KBM-7 (cell line): ENCODE results near the gene RCBTB2.
"Not testable (repeated sequence)": the region's sequence is repeated elsewhere in the genome, so short reads cannot be mapped to it uniquely, and the experiment has no call there.

Experiments used
- DNase-seq: peaks from one replicate; pipeline ENCODE4 v3.0.0-alpha.2; 2015
- in situ Hi-C: fragments of 300-500 bp; cut with MboI; formaldehyde crosslinking; loops from 2 replicates; pipeline ENCODE4 v1.14.3; 2020; ENCODE audit warnings: low sequenced_read_pairs, low pct_unique_long_range_greater_than_20kb, mixed read lengths

The RCBTB2 gene

GRCh38 chr13:48532506-48533499 lies at the start of gene RCBTB2:
RCBTB2 (minus strand) TSS chr13:48533080; CDS start chr13:48521939, 11,141 bp downstream.
- in situ Hi-C loops, result no loop called here
- DNase-seq, result peak; percentile 97

GRCh38 chr13:48582084-48582483 lies 49.2 kb upstream of the RCBTB2 start:
- in situ Hi-C loops, result loop anchor here (25.0 kb wide), 1 partner anchor 470 kb away; no protein-coding TSS in a partner anchor
- no peak for DNase-seq

- in situ Hi-C loops, result loop anchor here (25.0 kb wide), 1 partner anchor 469 kb away; no protein-coding TSS in a partner anchor
- no peak for DNase-seq
These were observed 48.0 kb upstream of the RCBTB2 start for GRCh38 chr13:48580896-48581295.

GRCh38 chr13:48580185-48580803 lies 47.4 kb upstream of the RCBTB2 start:
- in situ Hi-C loops, result loop anchor here (25.0 kb wide), 1 partner anchor 468 kb away; no protein-coding TSS in a partner anchor
- peak; percentile 82 for DNase-seq

- DNase-seq, result not testable (repeated sequence)
- in situ Hi-C loops, result loop anchor here (25.0 kb wide), 1 partner anchor 468 kb away; no protein-coding TSS in a partner anchor
These were observed 47.0 kb upstream of the RCBTB2 start for GRCh38 chr13:48579919-48580180.

GRCh38 chr13:48579165-48579918 lies 46.5 kb upstream of the RCBTB2 start:
- in situ Hi-C loops, result loop anchor here (25.0 kb wide), 1 partner anchor 467 kb away; no protein-coding TSS in a partner anchor
- peak; percentile 96 for DNase-seq

- no peak for DNase-seq
- in situ Hi-C loops, result loop anchor here (25.0 kb wide), 1 partner anchor 466 kb away; no protein-coding TSS in a partner anchor
These were observed 45.8 kb upstream of the RCBTB2 start for GRCh38 chr13:48578516-48579164.

- DNase-seq, result no peak
- in situ Hi-C loops, result loop anchor here (25.0 kb wide), 1 partner anchor 464 kb away; no protein-coding TSS in a partner anchor
These were observed 43.6 kb upstream of the RCBTB2 start for GRCh38 chr13:48576448-48577010.

GRCh38 chr13:48575031-48575430 lies 42.2 kb upstream of the RCBTB2 start:
- peak; percentile 42 for DNase-seq
- in situ Hi-C loops, result loop anchor here (25.0 kb wide), 1 partner anchor 463 kb away; no protein-coding TSS in a partner anchor

GRCh38 chr13:48574041-48574796 lies 41.3 kb upstream of the RCBTB2 start:
- no peak for DNase-seq
- in situ Hi-C loops, result no loop called here

GRCh38 chr13:48573213-48574007 lies 40.5 kb upstream of the RCBTB2 start:
- peak; percentile 58 for DNase-seq
- in situ Hi-C loops, result no loop called here

GRCh38 chr13:48571126-48571913 lies 38.4 kb upstream of the RCBTB2 start:
- peak; percentile 45 for DNase-seq
- in situ Hi-C loops, result no loop called here

GRCh38 chr13:48570216-48570828 lies 37.4 kb upstream of the RCBTB2 start:
- in situ Hi-C loops, result no loop called here
- DNase-seq, result peak; percentile 51

- in situ Hi-C loops, result no loop called here
- DNase-seq, result no peak
These were observed 36.3 kb upstream of the RCBTB2 start for GRCh38 chr13:48569104-48569666.

- DNase-seq, result no peak
- in situ Hi-C loops, result no loop called here
These were observed 35.7 kb upstream of the RCBTB2 start for GRCh38 chr13:48568370-48569103.
